Neuronal stem cell (in vitro differentiated cells): ENCODE results near the gene CRIP3.

Experiments
- DNase-seq: peaks from one replicate; pipeline ENCODE4 v3.0.0-alpha.2; 2013; ENCODE audit warnings: low spot score
- H2AFZ ChIP-seq: one replicate; pipeline ENCODE4 v1.6.1; 2013; ENCODE audit warnings: mild to moderate bottlenecking, low read length, inconsistent platforms
- H2AK5ac ChIP-seq: 2 replicates; pipeline ENCODE4 v1.6.1; 2013; ENCODE audit warnings: low read depth, mild to moderate bottlenecking, inconsistent platforms, low read length, moderate library complexity, mixed read lengths
- H2BK120ac ChIP-seq: 2 replicates; pipeline ENCODE4 v1.6.1; 2013; ENCODE audit warnings: low read depth, mild to moderate bottlenecking, inconsistent platforms, low read length, moderate library complexity, mixed read lengths
- H2BK12ac ChIP-seq: one replicate; pipeline ENCODE4 v1.6.1; 2013; ENCODE audit warnings: low read length, inconsistent platforms
- H2BK15ac ChIP-seq: 2 replicates; pipeline ENCODE4 v1.6.1; 2013; ENCODE audit warnings: mild to moderate bottlenecking, low read length, inconsistent platforms, mixed read lengths
- H2BK5ac ChIP-seq: one replicate; pipeline ENCODE4 v1.6.1; 2013; ENCODE audit warnings: inconsistent platforms, mild to moderate bottlenecking, low read length, moderate library complexity
- H3K14ac ChIP-seq: one replicate; pipeline ENCODE4 v1.6.1; 2013; ENCODE audit warnings: low read length, inconsistent platforms
- H3K18ac ChIP-seq: 2 replicates; pipeline ENCODE4 v1.6.1; 2013; ENCODE audit warnings: low read length, inconsistent platforms
- H3K23ac ChIP-seq: 2 replicates; pipeline ENCODE4 v1.6.1; 2013; ENCODE audit warnings: low read depth, mild to moderate bottlenecking, mixed read lengths, low read length, inconsistent platforms; ENCODE audit not compliant: poor library complexity
- H3K27ac ChIP-seq: replicated peaks from 3 replicates; pipeline ENCODE4 v1.5.1; 2013; ENCODE audit warnings: low read length, inconsistent platforms
- H3K27me3 ChIP-seq, 3 experiments: 2 replicates each; pipeline ENCODE4 v1.6.1; 2013; ENCODE audit warnings: low read length in 3 of 3, mild to moderate bottlenecking in 2 of 3, inconsistent platforms in 1 of 3, low read depth in 1 of 3, mixed read lengths in 1 of 3, moderate library complexity in 1 of 3; ENCODE audit not compliant: control insufficient read depth in 3 of 3, insufficient read depth in 3 of 3
- H3K36me3 ChIP-seq, 2 donors: replicated peaks in 1 of 2; 2 replicates each; pipeline ENCODE4 v1.6.1; 2013; ENCODE audit warnings: low read length in 2 of 2; ENCODE audit not compliant: control insufficient read depth in 2 of 2, insufficient read depth in 2 of 2
- H3K4ac ChIP-seq: 2 replicates; pipeline ENCODE4 v1.6.1; 2013; ENCODE audit warnings: inconsistent platforms, mild to moderate bottlenecking, low read length, moderate library complexity
- H3K4me1 ChIP-seq, 2 donors: 1 replicate in 1 of 2; 2 replicates in 1 of 2; pipeline ENCODE4 v1.6.1; 2013; ENCODE audit warnings: low read length in 2 of 2, low read depth in 1 of 2; ENCODE audit not compliant: control insufficient read depth in 2 of 2, insufficient read depth in 1 of 2
- H3K4me2 ChIP-seq: one replicate; pipeline ENCODE4 v1.6.1; 2013; ENCODE audit warnings: mild to moderate bottlenecking, low read length, inconsistent platforms; ENCODE audit not compliant: insufficient read depth, poor library complexity, severe bottlenecking
- H3K4me3 ChIP-seq, 2 donors: 2 replicates each; pipeline ENCODE4 v1.5.1; 2013; ENCODE audit warnings: low read length in 2 of 2, mild to moderate bottlenecking in 2 of 2, inconsistent platforms in 1 of 2, moderate library complexity in 1 of 2
- H3K79me1 ChIP-seq: one replicate; pipeline ENCODE4 v1.6.1; 2013; ENCODE audit warnings: low read depth, mild to moderate bottlenecking, inconsistent platforms, low read length, moderate library complexity
- H3K9ac ChIP-seq: one replicate; pipeline ENCODE4 v1.6.1; 2013; ENCODE audit warnings: mild to moderate bottlenecking, low read depth, low read length, inconsistent platforms; ENCODE audit not compliant: poor library complexity
- H3K9me3 ChIP-seq, 2 donors: replicated peaks in 1 of 2; 2 replicates each; pipeline versions ENCODE3 to v1.6.1; 2013; ENCODE audit warnings: low read length in 2 of 2, mild to moderate bottlenecking in 2 of 2, inconsistent platforms in 1 of 2, low read depth in 1 of 2, mixed read lengths in 1 of 2, moderate library complexity in 1 of 2; ENCODE audit not compliant: control insufficient read depth in 2 of 2, insufficient read depth in 1 of 2
- H4K8ac ChIP-seq: one replicate; pipeline ENCODE4 v1.6.1; 2013; ENCODE audit warnings: low read depth, mild to moderate bottlenecking, inconsistent platforms, low read length, moderate library complexity
- H4K91ac ChIP-seq: one replicate; pipeline ENCODE4 v1.6.1; 2013; ENCODE audit warnings: low read length, low read depth, mild to moderate bottlenecking, inconsistent platforms; ENCODE audit not compliant: poor library complexity
- WGBS, 2 donors: extraction: QIAGEN DNeasy Blood & Tissue Kit; methylation state at CpG; one replicate each; pipeline ENCODE4 v1.1.7; 2013; ENCODE audit warnings: missing lambda C conversion rate in 2 of 2, mixed read lengths in 1 of 2; ENCODE audit not compliant: insufficient read length in 2 of 2, insufficient replicate concordance in 1 of 2; ENCODE audit errors: extremely low coverage in 2 of 2; 5-methylcytosine and 5-hydroxymethylcytosine counted together

Gene CRIP3

GRCh38 chr6:43273707-43274106 lies 34.9 kb downstream of the CRIP3 start:
- Histone ChIP-seq H3K36me3 (no peaks in the 10 kb centered on the region), H2BK5ac (no peak overlapping the region), H3K4me2 (no peak overlapping the region), H2AFZ (no peak overlapping the region), H3K27ac (no peak overlapping the region), H3K23ac (no peak overlapping the region), H4K8ac (no peak overlapping the region), H4K91ac (no peak overlapping the region), H3K14ac (no peak overlapping the region), H3K79me1 (no peaks in the 10 kb centered on the region), H2AK5ac (no peak overlapping the region), H3K4ac (no peak overlapping the region), H3K9ac (no peak overlapping the region), H2BK120ac (no peak overlapping the region), H3K4me1 (peaks cover 22 to 44% of the 10 kb centered on the region in 2 donors), H3K9me3 (no peaks in the 10 kb centered on the region), H2BK12ac (no peak overlapping the region), H2BK15ac (no peak overlapping the region), H3K4me3 (no peak overlapping the region), H3K27me3 (peaks cover 0 to 31% (median 23%) of the 10 kb centered on the region in 3 experiments), H3K18ac (no peak overlapping the region)
- DNase-seq = no peak
- WGBS, 2 donors = no CpG with 5 or more reads among the region's 2 CpGs

- Histone ChIP-seq H3K14ac (no peak overlapping the region), H2BK15ac (no peak overlapping the region), H4K8ac (no peak overlapping the region), H2BK120ac (no peak overlapping the region), H3K4me3 (no peak overlapping the region), H2AK5ac (no peak overlapping the region), H3K4me1 (peaks cover 24 to 31% of the 10 kb centered on the region in 2 donors), H3K9ac (no peak overlapping the region), H3K36me3 (no peaks in the 10 kb centered on the region), H2BK12ac (no peak overlapping the region), H3K27ac (no peak overlapping the region), H3K4ac (no peak overlapping the region), H3K18ac (no peak overlapping the region), H3K79me1 (no peaks in the 10 kb centered on the region), H2BK5ac (no peak overlapping the region), H3K27me3 (peaks cover 0 to 30% (median 23%) of the 10 kb centered on the region in 3 experiments), H3K4me2 (no peak overlapping the region), H3K23ac (no peak overlapping the region), H2AFZ (no peak overlapping the region), H3K9me3 (no peaks in the 10 kb centered on the region), H4K91ac (no peak overlapping the region)
- DNase-seq = no peak
These were observed 36.7 kb downstream of the CRIP3 start for GRCh38 chr6:43271944-43272343.

DNA sequence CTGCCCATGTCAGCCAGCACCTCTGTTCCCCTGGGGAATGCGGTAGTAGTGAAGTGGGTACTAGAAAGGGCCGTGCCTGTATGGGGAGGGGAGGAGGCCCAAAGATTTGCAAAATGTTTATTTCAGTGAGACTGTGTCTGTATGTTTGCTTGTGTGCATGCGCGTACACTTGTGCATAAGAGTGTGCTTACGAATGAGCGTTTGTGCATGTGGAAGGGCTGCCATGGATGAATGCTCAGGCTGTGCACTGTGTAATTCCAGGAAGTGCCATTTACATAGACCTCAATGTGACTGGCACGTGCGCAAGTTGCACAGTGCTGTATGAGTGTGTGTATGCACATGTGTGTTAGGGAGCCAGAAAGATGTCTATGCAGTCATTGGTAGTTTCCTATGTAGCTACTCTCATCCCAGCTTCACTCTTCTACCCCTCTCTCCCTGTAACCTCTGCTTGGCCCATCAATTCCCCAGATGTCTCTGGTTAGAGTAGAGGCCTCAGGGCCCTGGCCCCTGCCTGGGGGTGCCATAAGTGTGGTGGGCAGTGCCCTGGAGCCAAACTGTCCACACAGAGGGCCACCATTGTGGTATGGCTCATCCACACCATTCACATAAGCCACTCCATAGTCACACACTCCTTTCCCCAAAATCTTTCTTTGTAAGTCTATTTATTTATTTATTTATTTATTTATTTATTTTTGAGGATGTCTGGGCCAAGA lies 37.4 kb downstream of the CRIP3 start:
- Histone ChIP-seq H3K4me2 (no peak overlapping the region), H3K9ac (no peak overlapping the region), H3K36me3 (no peaks in the 10 kb centered on the region), H2AFZ (no peak overlapping the region), H3K4ac (no peak overlapping the region), H2BK5ac (no peak overlapping the region), H3K79me1 (no peaks in the 10 kb centered on the region), H3K23ac (no peak overlapping the region), H3K27ac (no peak overlapping the region), H3K27me3 (peaks cover 0 to 23% (median 22%) of the 10 kb centered on the region in 3 experiments), H4K8ac (no peak overlapping the region), H3K4me1 (peaks cover 19 to 25% of the 10 kb centered on the region in 2 donors), H3K4me3 (peak overlapping the region in 1 of 2 donors; percentile 66), H3K14ac (no peak overlapping the region), H3K9me3 (no peaks in the 10 kb centered on the region), H2BK15ac (no peak overlapping the region), H2BK12ac (no peak overlapping the region), H2AK5ac (no peak overlapping the region), H3K18ac (no peak overlapping the region), H4K91ac (no peak overlapping the region), H2BK120ac (no peak overlapping the region)
- no peak for DNase-seq
- no CpG with 5 or more reads among the region's 8 CpGs for WGBS, 2 donors

DNA sequence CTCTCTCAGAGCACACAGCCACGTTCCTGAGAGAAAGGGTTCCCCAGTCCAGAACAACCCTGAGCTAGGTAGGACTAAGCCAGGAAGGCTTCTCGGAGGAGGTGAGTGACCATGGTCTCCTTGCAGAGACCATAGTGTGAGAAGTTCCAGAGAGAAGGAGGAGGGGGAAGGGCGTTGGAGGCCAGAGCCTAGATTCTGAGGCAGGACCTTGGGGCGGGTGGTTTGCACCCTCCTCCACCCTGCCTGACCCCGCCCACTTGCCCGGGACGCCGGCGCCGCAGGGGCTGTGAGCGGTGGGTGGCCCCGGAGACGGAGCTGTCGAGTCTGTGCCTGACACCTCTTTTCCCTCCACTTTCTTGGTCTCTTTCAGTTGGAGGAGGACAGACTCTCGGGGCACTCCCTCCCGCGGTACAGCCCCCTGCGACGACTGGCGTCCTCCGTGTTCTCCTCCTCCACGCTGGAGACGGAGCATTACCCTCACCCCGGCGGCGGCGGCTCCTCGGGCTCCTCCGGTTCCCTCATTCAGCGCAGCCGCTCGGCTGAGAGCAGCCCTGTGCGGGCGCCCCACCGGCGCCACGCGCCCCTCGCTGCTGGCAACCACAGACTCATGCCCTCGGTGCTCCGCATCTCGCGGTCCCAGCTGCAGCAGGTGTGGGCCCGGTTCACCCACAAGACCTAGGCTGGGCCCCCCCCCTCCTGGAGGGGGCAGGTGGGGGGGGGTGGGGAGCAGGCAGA lies 39.2 kb downstream of the CRIP3 start:
- Histone ChIP-seq H3K9ac (no peak overlapping the region), H2BK15ac (no peak overlapping the region), H3K9me3 (no peaks in the 10 kb centered on the region), H2AFZ (no peak overlapping the region), H3K23ac (peak overlapping the region; percentile 25), H3K4me2 (peak overlapping the region; percentile 40), H3K4ac (no peak overlapping the region), H3K27ac (no peak overlapping the region), H3K36me3 (no peaks in the 10 kb centered on the region), H3K14ac (peak overlapping the region; percentile 9), H2AK5ac (no peak overlapping the region), H4K91ac (no peak overlapping the region), H2BK120ac (no peak overlapping the region), H3K18ac (peak overlapping the region; percentile 84), H3K4me3 (no peak overlapping the region), H3K27me3 (peaks cover 0 to 13% (median 10%) of the 10 kb centered on the region in 3 experiments), H2BK12ac (peak overlapping the region; percentile 24), H3K79me1 (no peaks in the 10 kb centered on the region), H3K4me1 (peaks cover 14 to 18% of the 10 kb centered on the region in 2 donors), H4K8ac (no peak overlapping the region), H2BK5ac (peak overlapping the region; percentile 20)
- no peak for DNase-seq
- WGBS, 2 donors = no CpG with 5 or more reads among the region's 44 CpGs
